Stimulated activated CD8-positive, alpha-beta memory T cell treated with anti-CD3 and anti-CD28 coated beads, Interleukin-12 subunit alpha, Interleukin-12 subunit beta, amount 100 ng/mL, for 24 hours (primary cell): ENCODE measurements around the gene VSTM2B.
"Not testable (repeated sequence)": the region's sequence is repeated elsewhere in the genome, so short reads cannot be mapped to it uniquely, and the experiment has no call there.

Source experiments
- DNase-seq: peaks from one replicate; pipeline ENCODE4 v3.0.0-alpha.2; 2020; ENCODE audit errors: extremely low read depth

VSTM2B gene

GRCh38 chr19:29525901-29526729 lies at the start of gene VSTM2B:
Gene VSTM2B, plus strand, starts transcription at chr19:29525994. Its CDS starts 590 bp downstream, at chr19:29526584.
- DNase-seq = no peak

- no peak for DNase-seq
These were observed 49.3 kb upstream of the VSTM2B start for GRCh38 chr19:29476528-29476927.

GRCh38 chr19:29477831-29478577 lies 47.8 kb upstream of the VSTM2B start:
- DNase-seq = no peak

GRCh38 chr19:29478578-29479565 lies 46.9 kb upstream of the VSTM2B start:
- no peak for DNase-seq

GRCh38 chr19:29479941-29480340 lies 45.9 kb upstream of the VSTM2B start:
- no peak for DNase-seq

- DNase-seq = no peak
These were observed 45.3 kb upstream of the VSTM2B start for GRCh38 chr19:29480507-29480906.

- DNase-seq = no peak
These were observed 42.7 kb upstream of the VSTM2B start for GRCh38 chr19:29482855-29483640.

GRCh38 chr19:29483641-29483920 lies 42.2 kb upstream of the VSTM2B start:
- no peak for DNase-seq

- no peak for DNase-seq
These were observed 41.7 kb upstream of the VSTM2B start for GRCh38 chr19:29483944-29484581.

GRCh38 chr19:29484876-29485275 lies 40.9 kb upstream of the VSTM2B start:
- DNase-seq = no peak

GRCh38 chr19:29485293-29485692 lies 40.5 kb upstream of the VSTM2B start:
- no peak for DNase-seq

GRCh38 chr19:29486961-29487360 lies 38.8 kb upstream of the VSTM2B start:
- DNase-seq = not testable (repeated sequence)

GRCh38 chr19:29487432-29487831 lies 38.4 kb upstream of the VSTM2B start:
- DNase-seq = no peak

GRCh38 chr19:29488316-29488715 lies 37.5 kb upstream of the VSTM2B start:
- no peak for DNase-seq

GRCh38 chr19:29489172-29489951 lies 36.4 kb upstream of the VSTM2B start:
- DNase-seq = no peak

GRCh38 chr19:29491491-29491890 lies 34.3 kb upstream of the VSTM2B start:
- no peak for DNase-seq

GRCh38 chr19:29491995-29492577 lies 33.7 kb upstream of the VSTM2B start:
- no peak for DNase-seq

- no peak for DNase-seq
These were observed 33.0 kb upstream of the VSTM2B start for GRCh38 chr19:29492769-29493168.

GRCh38 chr19:29495091-29495490 lies 30.7 kb upstream of the VSTM2B start:
- DNase-seq = no peak
